IPS-NIHi11 (cell line): Measurements from ENCODE around the gene IGFBP1.
"Not testable (repeated sequence)": the region's sequence is repeated elsewhere in the genome, so short reads cannot be mapped to it uniquely, and the experiment has no call there.

Experiments
- DNase-seq: peaks from one replicate; pipeline ENCODE4 v3.0.0; 2012; ENCODE audit warnings: mixed read lengths, low spot score

IGFBP1 gene

GRCh38 chr7:45888185-45888992 is at the start of gene IGFBP1:
Gene IGFBP1 (plus strand): TSS chr7:45888488. CDS start chr7:45888653, 165 bp downstream.
- peak; percentile 68 for DNase-seq

- not testable (repeated sequence) for DNase-seq
Observed at GRCh38 chr7:45838852-45839251, 49.4 kb upstream of the IGFBP1 start.

DNA sequence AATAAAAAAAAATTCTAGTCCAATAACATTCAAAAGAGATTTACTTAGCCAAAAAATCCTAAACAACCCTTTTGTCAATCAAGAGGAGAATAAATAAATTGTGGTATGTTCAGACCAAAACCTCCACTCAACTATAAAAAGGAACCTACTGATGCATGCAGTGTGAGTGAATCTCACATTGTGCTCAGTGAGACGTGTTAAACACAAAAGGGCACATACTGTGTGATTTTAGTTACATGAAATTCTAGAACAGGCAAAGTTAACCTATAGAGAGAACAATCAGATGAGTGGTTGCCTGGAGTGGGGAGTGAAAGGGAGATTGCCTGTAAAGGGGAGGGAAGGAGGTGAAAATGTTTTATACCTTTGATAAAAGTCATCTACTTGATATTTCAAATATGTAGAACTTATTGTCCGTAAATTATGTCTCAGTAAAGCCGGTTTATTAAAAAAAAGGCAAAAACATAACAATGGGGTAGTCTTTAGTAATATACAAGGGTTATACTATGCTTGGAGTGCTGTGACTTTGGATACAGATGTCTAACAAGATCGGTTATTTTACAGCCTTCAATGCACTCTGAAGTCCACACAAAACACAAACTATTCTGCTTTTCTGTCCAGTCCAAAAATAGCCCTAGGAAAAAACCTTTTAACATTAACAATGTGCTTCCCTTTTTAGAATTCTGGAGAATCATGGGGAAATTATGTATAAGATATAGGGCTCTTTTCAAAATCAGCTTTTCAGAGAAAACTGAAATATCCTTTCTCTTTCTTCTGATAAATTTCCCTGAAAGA is 46.2 kb upstream of the IGFBP1 start:
- not testable (repeated sequence) for DNase-seq

DNA sequence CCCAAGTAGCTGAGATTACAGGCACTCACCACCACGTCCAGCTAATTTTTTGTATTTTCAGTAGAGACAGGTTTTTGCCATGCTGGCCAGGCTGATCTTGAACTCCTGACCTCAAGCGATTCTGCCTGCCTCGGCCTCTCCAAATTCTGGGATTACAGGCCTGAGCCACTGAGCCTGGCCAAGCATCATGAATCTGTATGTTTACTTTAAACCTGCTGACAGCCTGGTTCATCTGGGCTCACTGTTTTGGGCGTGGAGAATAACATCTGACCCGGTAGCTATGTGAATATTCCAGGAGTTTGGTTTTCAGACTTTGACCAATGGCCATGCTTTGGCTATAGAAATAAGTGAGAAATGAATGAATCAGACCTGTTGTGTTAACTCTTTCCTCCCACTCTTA is 41.8 kb upstream of the IGFBP1 start:
- DNase-seq = not testable (repeated sequence)

DNA sequence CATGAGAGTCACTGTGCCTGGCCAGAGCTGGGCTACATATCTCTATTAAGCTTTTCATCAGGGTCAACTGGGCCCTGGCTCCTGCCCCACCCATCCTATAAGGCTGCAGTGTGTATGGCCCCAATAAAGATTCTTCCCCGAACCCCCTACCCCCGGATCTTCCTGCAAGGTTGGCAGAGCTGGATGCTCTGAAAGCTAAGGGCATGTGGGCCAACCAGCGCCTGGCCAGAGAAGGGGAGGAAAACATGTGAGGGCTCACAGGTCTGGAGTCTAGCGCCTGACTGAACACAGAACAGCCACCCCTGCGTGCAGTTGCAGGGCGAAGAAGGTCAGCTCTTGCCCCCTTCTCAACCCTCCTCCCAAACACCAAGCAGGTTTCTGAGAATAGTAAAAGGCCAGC is 39.6 kb upstream of the IGFBP1 start:
- not testable (repeated sequence) for DNase-seq

GRCh38 chr7:45852984-45853383 is 35.3 kb upstream of the IGFBP1 start:
- not testable (repeated sequence) for DNase-seq

- not testable (repeated sequence) for DNase-seq
Observed at GRCh38 chr7:45853491-45853890, 34.8 kb upstream of the IGFBP1 start.

- DNase-seq = not testable (repeated sequence)
Observed at GRCh38 chr7:45855680-45856079, 32.6 kb upstream of the IGFBP1 start.

GRCh38 chr7:45856888-45857287 is 31.4 kb upstream of the IGFBP1 start:
- not testable (repeated sequence) for DNase-seq

- DNase-seq = peak; percentile 79
Observed at GRCh38 chr7:45863715-45864114, 24.6 kb upstream of the IGFBP1 start.

DNA sequence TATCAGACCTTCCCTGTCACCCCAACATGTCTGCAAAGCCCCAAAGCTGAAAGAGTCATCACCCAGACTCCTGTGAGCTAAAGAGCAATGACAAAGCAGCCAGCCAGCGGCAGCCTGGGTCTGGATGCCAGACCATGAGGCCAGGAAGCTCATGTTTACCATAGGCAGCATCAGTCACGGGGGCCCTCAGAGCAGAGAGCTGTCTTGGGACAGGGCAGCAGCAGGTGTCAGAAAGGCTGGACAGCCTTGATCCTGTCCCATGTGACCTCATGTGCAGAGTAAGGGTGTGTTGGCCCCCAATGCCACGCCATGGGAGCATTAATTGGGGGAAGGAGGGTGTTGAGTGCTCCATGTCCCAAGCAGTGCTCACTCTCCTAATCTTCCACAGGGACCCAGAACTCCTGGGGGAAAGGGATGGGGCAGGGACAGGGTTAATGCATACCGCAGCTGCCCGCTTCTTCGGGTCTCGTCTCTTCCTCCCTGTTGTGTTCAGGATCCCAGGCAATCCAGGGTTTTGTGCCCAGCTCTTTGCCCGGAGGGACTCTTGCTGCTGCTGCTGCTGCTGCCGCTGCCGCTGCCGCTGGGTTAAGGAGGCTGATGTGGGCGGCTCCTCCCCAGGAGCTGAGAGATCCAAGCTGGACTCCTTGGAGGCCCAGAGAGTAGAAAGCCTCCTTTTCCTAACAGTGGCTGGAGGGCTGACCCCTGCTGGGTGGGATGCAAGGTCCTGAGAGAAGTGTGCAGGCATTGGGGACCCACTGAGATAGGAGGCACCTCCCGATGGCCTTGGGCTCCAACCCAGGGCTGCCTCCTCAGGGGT is 22.5 kb upstream of the IGFBP1 start:
- no peak for DNase-seq

DNA sequence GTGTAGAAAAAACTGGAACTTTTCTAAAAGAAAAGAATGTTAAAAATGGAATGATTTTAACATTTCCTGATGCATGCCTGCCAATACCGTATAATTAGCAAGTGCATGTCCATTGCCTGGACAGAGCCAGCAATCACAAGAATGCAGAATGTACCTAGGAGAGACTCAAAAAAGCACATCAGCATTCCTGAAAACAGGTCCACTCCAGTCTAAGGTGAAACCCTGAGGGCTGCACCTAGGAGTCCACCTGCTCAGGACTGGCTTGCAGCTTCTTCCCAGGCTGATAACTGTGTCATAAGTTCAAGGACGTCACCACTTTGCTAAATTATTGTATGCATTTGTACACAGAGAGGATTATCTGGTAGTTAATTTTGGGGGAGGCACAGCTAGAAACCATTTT is 20.8 kb upstream of the IGFBP1 start:
- no peak for DNase-seq

GRCh38 chr7:45869426-45869825 is 18.9 kb upstream of the IGFBP1 start:
- no peak for DNase-seq

- DNase-seq = peak; percentile 74
Observed at GRCh38 chr7:45872116-45873034, 15.9 kb upstream of the IGFBP1 start.

DNA sequence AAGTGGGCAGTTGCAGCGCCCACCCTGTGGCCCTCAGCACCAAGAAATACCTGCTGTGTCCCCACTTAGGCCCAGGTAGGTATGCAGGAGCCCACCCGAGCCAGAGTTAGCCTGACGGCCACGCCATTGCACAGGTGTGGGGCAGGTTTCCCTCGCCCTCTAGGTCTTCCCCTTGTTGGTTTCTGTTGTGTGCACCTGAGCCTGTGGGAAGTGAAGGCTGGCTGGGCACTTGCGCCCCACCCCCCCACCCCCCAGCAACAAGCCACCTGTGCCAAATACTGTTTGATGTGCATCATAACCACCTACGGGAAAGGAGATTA is 15.3 kb upstream of the IGFBP1 start, which contains the start of gene CCDC201:
Gene CCDC201 (minus strand): TSS at position 48 of the 320 bp plus-strand sequence. CDS start 75 bp downstream, outside the sequence.
- DNase-seq = no peak

GRCh38 chr7:45873355-45873754 is 14.9 kb upstream of the IGFBP1 start:
- DNase-seq = peak; percentile 39

DNA sequence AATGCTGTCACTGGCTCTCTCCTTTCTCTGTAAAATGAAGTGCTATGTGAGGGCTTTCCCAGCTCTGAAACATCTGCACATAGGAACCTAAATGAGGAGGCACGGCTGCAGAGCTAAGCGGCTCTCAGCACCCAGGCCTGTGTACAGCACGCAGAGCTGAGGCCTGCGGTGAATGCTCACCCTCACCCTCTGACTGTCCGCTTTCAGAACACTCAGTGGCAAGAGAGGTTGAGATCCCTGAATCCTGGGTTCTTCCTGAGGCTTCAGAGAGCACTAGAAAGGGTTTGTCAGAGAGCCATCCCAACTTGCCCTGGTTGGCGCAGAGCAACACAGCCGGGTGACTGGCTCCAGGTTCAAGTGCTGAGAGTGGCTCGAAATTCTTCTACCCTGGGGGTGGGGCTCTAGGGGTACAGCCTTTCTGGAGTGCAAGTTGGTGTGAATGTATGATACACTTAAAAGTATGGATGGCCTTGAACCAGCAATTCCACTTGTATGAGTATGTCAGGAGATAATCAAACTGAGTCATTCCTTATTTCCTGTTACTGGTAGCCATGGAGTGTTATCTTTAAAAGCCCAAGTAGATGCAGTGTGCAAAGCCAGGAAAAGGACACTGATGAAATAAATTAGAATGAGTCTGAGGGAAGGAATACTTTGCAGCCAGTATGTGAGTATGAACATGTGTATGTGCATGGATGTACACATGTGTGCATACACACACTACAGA is 13.7 kb upstream of the IGFBP1 start:
- DNase-seq = no peak

DNA sequence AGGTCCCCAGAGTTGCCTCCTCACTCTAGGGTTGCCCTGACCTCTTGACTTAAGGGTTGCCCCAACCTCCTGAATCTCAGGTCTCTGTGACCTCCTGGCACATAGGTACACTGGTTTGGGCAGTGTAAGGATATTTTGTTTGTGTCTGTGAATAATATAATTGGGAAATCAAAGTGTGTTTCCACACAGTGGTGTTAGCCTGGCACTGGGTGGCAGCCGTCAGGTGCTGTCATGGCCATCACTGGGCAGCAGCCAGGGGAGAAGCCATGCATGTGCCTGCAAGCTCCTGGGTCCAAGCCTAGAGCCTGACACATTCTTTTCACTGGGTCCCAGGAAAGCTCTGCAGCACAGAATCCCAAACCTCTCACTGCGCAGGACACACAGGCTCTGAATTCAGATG is 11.8 kb upstream of the IGFBP1 start:
- no peak for DNase-seq

DNA sequence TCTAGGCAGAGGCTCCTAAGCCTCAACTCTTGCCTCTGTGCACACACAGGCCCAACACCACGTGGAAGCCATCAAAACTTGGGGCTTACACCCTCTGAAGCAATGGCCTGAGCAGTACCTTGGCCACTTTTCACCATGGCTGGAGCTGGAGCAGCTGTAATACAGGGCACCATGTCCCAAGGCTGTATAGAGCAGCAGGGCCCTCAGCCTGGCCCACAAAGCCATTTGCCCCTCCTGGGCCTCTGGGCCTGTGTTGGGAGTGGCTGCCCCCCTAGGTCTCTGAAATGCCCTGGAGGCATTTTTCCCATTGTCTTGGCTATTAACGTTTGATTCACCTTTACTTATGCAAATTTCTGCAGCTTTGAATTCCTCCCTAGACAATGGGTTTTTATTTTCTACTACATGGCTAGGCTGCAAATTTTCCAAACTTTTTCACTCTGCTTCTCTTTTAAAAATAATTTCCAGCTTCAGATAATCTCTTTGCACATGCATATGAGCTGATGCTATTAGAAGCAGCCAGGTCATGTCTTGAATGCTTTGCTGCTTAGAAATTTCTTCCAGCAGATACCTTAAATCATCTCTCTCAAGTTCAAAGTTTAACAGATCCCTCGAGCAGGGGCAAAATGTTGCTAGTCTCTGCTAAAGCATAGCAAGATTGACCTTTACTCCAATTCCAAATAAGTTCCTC is 9.7 kb upstream of the IGFBP1 start:
- DNase-seq = no peak

DNA sequence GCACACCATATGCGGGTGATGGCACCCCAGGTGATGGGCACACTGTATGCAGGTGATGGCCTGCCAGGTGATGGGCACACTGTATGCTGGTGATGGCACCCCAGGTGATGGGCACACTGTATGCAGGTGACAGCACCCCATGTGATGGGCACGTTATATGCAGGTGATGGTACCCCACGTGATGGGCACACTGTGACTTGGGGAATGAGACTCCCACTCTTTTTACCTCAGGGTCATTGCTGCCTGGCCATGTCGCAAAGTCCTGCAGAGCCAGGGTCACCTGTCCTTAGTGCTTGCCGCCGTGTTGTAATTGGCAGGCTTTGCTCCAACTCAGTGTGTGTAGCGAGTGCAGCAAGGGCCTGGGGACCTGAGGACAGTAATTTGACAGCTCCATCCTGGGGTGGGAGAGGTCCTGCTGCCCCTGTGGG is 7.8 kb upstream of the IGFBP1 start:
- no peak for DNase-seq
